Cardiac fibroblast (primary cell): ENCODE measurements around the gene POLR3A.
"Not testable (repeated sequence)": the region's sequence is repeated elsewhere in the genome, so short reads cannot be mapped to it uniquely, and the experiment has no call there.

Experiments
- DNase-seq, 2 donors: peaks; one replicate each; pipeline versions ENCODE4 v3.0.0 to v3.0.0-alpha.2; 2010; ENCODE audit warnings: low read depth in 2 of 2
- H3K4me3 ChIP-seq, 2 donors: replicated peaks in 1 of 2; 1 replicate in 1 of 2; 2 replicates in 1 of 2; pipeline ENCODE4 v1.5.1; 2011; ENCODE audit warnings: low read depth in 2 of 2, low read length in 2 of 2, mild to moderate bottlenecking in 2 of 2, moderate library complexity in 1 of 2
- CTCF ChIP-seq: IDR thresholded peaks from one replicate; pipeline ENCODE4 v1.5.1; 2011; ENCODE audit warnings: low read depth, mild to moderate bottlenecking, low read length, inconsistent platforms

Gene POLR3A

GRCh38 chr10:78009662-78010061 is 19.7 kb downstream of the POLR3A start:
- no peak for TF ChIP-seq CTCF
- no peak for DNase-seq
- no peak overlapping the region for H3K4me3 ChIP-seq

- H3K4me3 ChIP-seq = no peak overlapping the region
- no peak for TF ChIP-seq CTCF
- no peak for DNase-seq
Observed at GRCh38 chr10:78007172-78007571, 22.1 kb downstream of the POLR3A start.

GRCh38 chr10:78004215-78005026 is 24.9 kb downstream of the POLR3A start:
- no peak for DNase-seq
- TF ChIP-seq CTCF = no peak
- H3K4me3 ChIP-seq = no peak overlapping the region

GRCh38 chr10:78002541-78003288 is 26.6 kb downstream of the POLR3A start:
- DNase-seq = no peak
- TF ChIP-seq CTCF = no peak
- H3K4me3 ChIP-seq = no peak overlapping the region

GRCh38 chr10:78000956-78001472 is 28.3 kb downstream of the POLR3A start:
- no peak for TF ChIP-seq CTCF
- DNase-seq = no peak
- H3K4me3 ChIP-seq = no peak overlapping the region

- no peak for TF ChIP-seq CTCF
- H3K4me3 ChIP-seq = no peak overlapping the region
- DNase-seq = no peak
Observed at GRCh38 chr10:78000206-78000605, 29.1 kb downstream of the POLR3A start.

- not testable (repeated sequence) for DNase-seq, H3K4me3 ChIP-seq
Observed at GRCh38 chr10:77998780-77999179, 30.5 kb downstream of the POLR3A start.
